Peyer's patch (tissue), 4 donors: ENCODE measurements around the gene TRMT11.

Experiments used
- CTCF ChIP-seq, 6 experiments: fragments of 450-650 bp in 4 of 6; fragments of 200-600 bp in 2 of 6; sonication (generic) in 1 of 6; IDR thresholded peaks; one replicate each; pipeline ENCODE4 v1.5.1; 2017 to 2019; ENCODE audit warnings: antibody characterized with exemption in 6 of 6, mild to moderate bottlenecking in 3 of 6, moderate library complexity in 1 of 6
- POLR2A ChIP-seq, 2 donors: fragments of 450-650 bp; IDR thresholded peaks; one replicate each; pipeline ENCODE4 v1.5.1; 2017; ENCODE audit warnings: antibody characterized with exemption in 2 of 2, mild to moderate bottlenecking in 2 of 2, moderate library complexity in 2 of 2

- TF ChIP-seq POLR2A (IDR thresholded peaks at IDR 0.05) (no peak), CTCF (IDR thresholded peaks at IDR 0.05) (no peak)
Observed at GRCh38 chr6:126086560-126086959, 100.2 kb downstream of the TRMT11 start.
